Large intestine (tissue), 3 donors: Measurements from ENCODE around the gene KCNS3. TPM values are rescaled to one million over a fixed set of nuclear protein-coding genes. Genes with fewer than 3 reads are reported as not detected.
"Not testable (repeated sequence)": the region's sequence is repeated elsewhere in the genome, so short reads cannot be mapped to it uniquely, and the experiment has no call there.

Experiments
- DNase-seq, 2 donors: peaks; one replicate each; pipeline versions ENCODE4 v3.0.0 to v3.0.0-alpha.2; 2013
- H3K27ac ChIP-seq: one replicate; pipeline ENCODE4 v1.5.1; 2013; ENCODE audit warnings: low read length
- H3K27me3 ChIP-seq: 2 replicates; pipeline ENCODE4 v1.6.1; 2013; ENCODE audit warnings: low read length; ENCODE audit not compliant: control insufficient read depth, insufficient read depth
- H3K36me3 ChIP-seq: 2 replicates; pipeline ENCODE4 v1.6.1; 2013; ENCODE audit warnings: low read length; ENCODE audit not compliant: control insufficient read depth, insufficient read depth
- H3K4me1 ChIP-seq: one replicate; pipeline ENCODE4 v1.6.1; 2013; ENCODE audit warnings: low read length; ENCODE audit not compliant: control insufficient read depth, insufficient read depth
- H3K4me3 ChIP-seq: one replicate; pipeline ENCODE4 v1.5.1; 2013; ENCODE audit warnings: low read length
- H3K9me3 ChIP-seq: one replicate; pipeline ENCODE4 v1.6.1; 2013; ENCODE audit warnings: mild to moderate bottlenecking, low read depth, low read length, moderate library complexity; ENCODE audit not compliant: control insufficient read depth
- WGBS: methylation state at CpG from one replicate; pipeline ENCODE4 v1.1.5; 2013; ENCODE audit warnings: low lambda C conversion rate; ENCODE audit not compliant: insufficient coverage; 5-methylcytosine and 5-hydroxymethylcytosine counted together
- polyA plus RNA-seq: library from polyadenylated mRNA; unstranded; fragments of 120-200 nt; gene quantifications from one replicate; pipeline ENCODE4 v1.2.1, GENCODE V29; 2013

KCNS3 gene
- polyA plus RNA-seq, 1 donor = 7.8 TPM

GRCh38 chr2:17962876-17963275, 84.4 kb downstream of the KCNS3 start:
- WGBS = 29% methylated on average over 1 of the region's 2 CpGs
- Histone ChIP-seq H3K27ac (no peak overlapping the region), H3K4me1 (no peaks in the 10 kb centered on the region), H3K36me3 (no peaks in the 10 kb centered on the region), H3K4me3 (no peak overlapping the region), H3K27me3 (no peaks in the 10 kb centered on the region), H3K9me3 (no peaks in the 10 kb centered on the region)
- no peak for DNase-seq

DNA sequence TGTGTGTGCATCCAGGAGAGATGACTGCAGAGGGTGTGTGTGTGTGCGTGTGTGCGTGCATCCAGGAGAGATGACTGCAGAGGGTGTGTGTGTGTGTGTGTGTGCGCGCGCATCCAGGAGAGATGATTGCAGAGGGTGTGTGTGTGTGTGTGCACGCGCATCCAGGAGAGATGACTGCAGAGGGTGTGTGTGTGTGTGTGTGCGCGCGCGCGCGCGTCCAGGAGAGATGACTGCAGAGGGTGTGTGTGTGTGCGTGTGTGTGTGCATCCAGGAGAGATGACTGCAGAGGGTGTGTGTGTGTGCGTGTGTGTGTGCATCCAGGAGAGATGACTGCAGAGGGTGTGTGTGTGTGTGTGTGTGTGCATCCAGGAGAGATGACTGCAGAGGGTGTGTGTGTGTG, 85.1 kb downstream of the KCNS3 start:
- not testable (repeated sequence) for H3K4me3 ChIP-seq, H3K27me3 ChIP-seq, H3K9me3 ChIP-seq, H3K36me3 ChIP-seq, DNase-seq, H3K4me1 ChIP-seq, H3K27ac ChIP-seq
- no CpG with 5 or more reads among the region's 16 CpGs for WGBS

DNA sequence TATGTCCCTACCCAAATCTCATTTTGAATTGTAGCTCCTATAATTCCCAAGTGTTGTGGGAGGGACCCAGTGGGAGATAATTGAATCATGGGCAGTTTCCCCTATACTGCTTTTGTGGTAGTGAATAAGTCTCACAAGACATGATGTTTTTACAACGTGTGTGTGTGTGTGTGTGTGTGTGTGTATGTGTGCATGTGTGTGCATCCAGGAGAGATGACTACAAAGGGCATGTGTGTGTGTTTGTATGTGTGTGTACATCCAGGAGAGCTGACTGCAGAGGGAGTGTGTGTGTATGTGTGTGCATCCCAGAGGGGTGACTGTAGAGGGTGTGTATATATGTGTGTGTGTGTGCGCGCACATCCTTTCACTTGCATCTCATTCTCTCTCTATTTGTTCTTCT, 86.7 kb downstream of the KCNS3 start:
- H3K9me3 ChIP-seq = no peaks in the 10 kb centered on the region
- H3K4me3 ChIP-seq = no peak overlapping the region
- H3K4me1 ChIP-seq = no peaks in the 10 kb centered on the region
- no peaks in the 10 kb centered on the region for H3K36me3 ChIP-seq
- DNase-seq = no peak
- no peaks in the 10 kb centered on the region for H3K27me3 ChIP-seq
- no peak overlapping the region for H3K27ac ChIP-seq
- no CpG with 5 or more reads among the region's 3 CpGs for WGBS

DNA sequence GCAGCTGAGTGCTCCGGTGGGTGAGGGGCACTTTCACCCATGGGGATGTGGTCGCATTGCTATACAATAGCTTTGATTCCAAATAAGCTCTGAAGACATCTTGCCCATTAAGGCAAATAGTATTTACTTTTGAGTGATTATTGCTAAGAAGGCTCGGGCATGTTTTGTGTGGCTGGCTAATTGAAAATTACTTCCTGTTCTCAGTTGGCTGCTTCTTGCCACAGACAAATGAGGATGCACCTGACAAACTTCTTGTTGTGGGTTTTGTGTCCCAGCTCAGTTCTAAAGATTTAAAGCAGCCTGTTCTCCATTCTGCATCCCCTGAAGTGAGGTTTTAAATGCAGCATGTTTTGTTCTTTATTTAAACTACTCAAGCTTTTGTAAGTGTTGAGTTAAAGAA, 88.3 kb downstream of the KCNS3 start:
- H3K36me3 ChIP-seq = no peaks in the 10 kb centered on the region
- no peak overlapping the region for H3K4me3 ChIP-seq
- DNase-seq = no peak
- no peak overlapping the region for H3K27ac ChIP-seq
- no peaks in the 10 kb centered on the region for H3K4me1 ChIP-seq
- WGBS = 0% methylated on average over 1 of the region's 3 CpGs
- H3K27me3 ChIP-seq = no peaks in the 10 kb centered on the region
- no peaks in the 10 kb centered on the region for H3K9me3 ChIP-seq

DNA sequence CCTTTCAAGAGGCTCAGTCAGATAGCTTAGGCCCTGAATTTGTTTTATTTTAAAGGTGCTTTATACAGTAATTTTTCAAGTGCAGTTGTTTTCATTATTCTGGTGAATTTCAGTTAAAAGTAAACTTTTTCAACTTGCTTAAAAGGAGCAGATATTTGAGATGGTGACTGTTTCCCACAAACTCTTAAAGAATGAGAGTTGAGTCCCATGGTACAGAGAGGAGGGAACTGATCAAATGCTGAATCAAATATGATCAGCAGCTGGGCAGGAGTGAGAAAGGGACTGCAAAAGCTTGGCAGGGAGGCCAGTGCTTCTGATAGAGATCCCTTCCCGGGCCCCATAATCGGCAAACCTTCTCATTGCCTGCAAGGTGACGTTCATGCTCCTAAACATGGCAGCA, 91.2 kb downstream of the KCNS3 start:
- no peak overlapping the region for H3K27ac ChIP-seq
- no peaks in the 10 kb centered on the region for H3K27me3 ChIP-seq
- 100% methylated on average over 1 of the region's 3 CpGs for WGBS
- H3K9me3 ChIP-seq = no peaks in the 10 kb centered on the region
- no peak for DNase-seq
- no peaks in the 10 kb centered on the region for H3K36me3 ChIP-seq
- no peak overlapping the region for H3K4me3 ChIP-seq
- H3K4me1 ChIP-seq = no peaks in the 10 kb centered on the region

- Histone ChIP-seq H3K36me3 (no peaks in the 10 kb centered on the region), H3K27me3 (no peaks in the 10 kb centered on the region), H3K9me3 (no peaks in the 10 kb centered on the region), H3K27ac (no peak overlapping the region), H3K4me1 (no peaks in the 10 kb centered on the region), H3K4me3 (no peak overlapping the region)
- no peak for DNase-seq
- WGBS = 84% methylated on average over 3 of the region's 3 CpGs
Measured at GRCh38 chr2:17971531-17972125, 93.2 kb downstream of the KCNS3 start.

DNA sequence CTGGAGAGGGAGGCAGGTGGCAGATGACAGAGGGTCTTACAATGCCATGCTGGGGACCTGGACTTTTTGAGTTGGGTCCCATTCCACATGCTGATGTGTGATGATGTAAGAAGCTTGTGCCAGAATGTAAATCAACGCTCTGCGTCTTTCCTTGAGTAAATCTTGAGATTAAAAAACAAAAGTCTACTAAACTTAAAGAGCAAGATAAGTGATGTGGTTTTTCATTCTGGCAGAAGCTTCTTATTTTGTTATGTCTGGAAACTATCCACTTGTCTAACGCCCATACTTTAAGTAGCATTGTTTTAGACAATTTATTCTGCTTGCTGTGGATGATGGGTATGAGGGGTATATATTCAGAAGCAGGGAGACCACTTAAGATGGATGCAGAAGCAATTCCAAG, 94.5 kb downstream of the KCNS3 start:
- H3K27ac ChIP-seq = no peak overlapping the region
- DNase-seq = no peak
- no peak overlapping the region for H3K4me3 ChIP-seq
- no peaks in the 10 kb centered on the region for H3K4me1 ChIP-seq
- no peaks in the 10 kb centered on the region for H3K9me3 ChIP-seq
- WGBS = 63% methylated on average over 2 of the region's 3 CpGs
- no peaks in the 10 kb centered on the region for H3K36me3 ChIP-seq
- H3K27me3 ChIP-seq = no peaks in the 10 kb centered on the region

DNA sequence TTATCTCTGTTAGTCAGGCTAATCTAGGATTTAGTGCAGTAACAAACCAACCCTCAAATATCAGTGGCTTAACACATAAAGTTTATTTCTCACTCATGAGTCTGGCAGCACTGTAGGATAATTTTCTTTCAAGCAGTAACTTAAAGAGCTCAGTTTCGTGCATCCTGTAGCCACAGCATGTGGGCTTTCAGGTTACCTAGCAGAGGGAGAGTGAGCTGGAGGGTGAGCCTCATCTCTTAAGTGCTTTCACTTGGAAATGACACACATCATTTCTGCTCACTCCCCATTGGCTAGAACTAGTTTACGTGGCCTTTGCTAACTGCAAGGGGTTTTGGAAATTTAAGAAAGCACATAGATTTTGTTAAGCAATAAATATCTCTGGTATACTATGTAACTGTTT, 96.9 kb downstream of the KCNS3 start:
- WGBS = 100% methylated on average over 1 of the region's 2 CpGs
- no peaks in the 10 kb centered on the region for H3K27me3 ChIP-seq
- H3K36me3 ChIP-seq = no peaks in the 10 kb centered on the region
- no peaks in the 10 kb centered on the region for H3K4me1 ChIP-seq
- no peak for DNase-seq
- no peak overlapping the region for H3K4me3 ChIP-seq
- H3K9me3 ChIP-seq = no peaks in the 10 kb centered on the region
- no peak overlapping the region for H3K27ac ChIP-seq

DNA sequence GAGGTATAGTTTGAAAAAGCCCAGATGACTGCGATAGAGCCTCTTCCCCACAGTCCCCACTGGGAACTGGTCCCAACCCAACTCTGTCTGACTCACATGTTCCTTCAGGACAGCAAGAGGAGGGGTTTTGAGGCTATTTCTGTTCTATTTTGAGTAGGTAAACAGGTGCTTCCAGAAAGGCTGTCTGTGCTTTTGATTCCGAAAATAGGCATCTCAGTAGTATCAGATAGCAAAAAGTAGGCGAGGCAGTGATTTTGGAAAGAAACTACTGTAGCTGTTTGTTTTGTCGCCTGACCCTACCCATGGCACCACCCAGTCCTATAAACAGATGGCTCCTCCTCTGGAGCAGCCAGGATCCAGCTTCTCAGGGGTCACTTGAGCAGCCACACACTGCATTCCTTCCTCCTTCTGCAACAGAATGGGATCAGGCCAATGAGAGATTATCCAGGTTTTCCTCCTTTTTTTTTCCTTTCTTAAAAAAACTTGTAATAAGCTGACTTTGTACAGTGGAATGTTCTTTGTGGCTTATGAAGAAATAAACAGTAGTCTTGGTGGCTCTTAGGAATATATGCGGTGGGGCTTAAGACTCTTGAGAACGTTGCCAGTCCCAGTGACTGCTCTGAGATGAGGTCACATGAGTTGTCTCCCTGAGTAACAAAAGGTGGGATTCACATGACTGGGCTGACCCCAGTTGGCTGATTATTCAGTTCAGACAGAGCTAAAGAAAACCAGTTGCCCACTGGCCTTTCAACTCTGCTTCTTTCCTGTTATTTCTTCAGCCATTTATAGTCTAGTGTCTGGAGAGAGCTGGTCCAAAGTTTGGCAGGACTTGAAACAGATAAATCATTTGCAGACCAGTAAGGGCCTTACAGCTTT, 98.6 kb downstream of the KCNS3 start:
- Histone ChIP-seq H3K4me3 (no peak overlapping the region), H3K27me3 (no peaks in the 10 kb centered on the region), H3K4me1 (no peaks in the 10 kb centered on the region), H3K27ac (no peak overlapping the region), H3K36me3 (no peaks in the 10 kb centered on the region), H3K9me3 (no peaks in the 10 kb centered on the region)
- DNase-seq = no peak
- WGBS = no CpG with 5 or more reads among the region's 6 CpGs

DNA sequence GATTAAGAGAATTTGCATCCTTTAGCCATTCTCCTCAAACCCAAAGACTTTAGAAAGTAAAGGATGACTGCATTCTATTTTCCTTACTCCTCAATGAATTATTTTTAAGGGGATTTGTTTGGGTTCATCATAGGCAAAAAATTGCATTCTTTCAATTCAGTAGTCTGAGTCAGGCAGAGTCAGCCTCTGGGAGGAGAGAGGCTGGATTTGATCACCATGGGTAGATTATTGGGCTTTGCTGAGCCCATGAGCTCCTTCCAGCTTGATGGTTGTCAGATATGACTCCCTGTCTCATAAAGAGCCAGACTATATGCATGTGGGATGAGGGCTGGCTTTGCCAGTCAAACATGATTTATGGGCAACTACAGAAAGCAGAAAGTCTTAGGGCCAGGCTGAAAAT, 101.2 kb downstream of the KCNS3 start:
- H3K27me3 ChIP-seq = no peaks in the 10 kb centered on the region
- H3K36me3 ChIP-seq = no peaks in the 10 kb centered on the region
- no peaks in the 10 kb centered on the region for H3K9me3 ChIP-seq
- DNase-seq = no peak
- H3K4me1 ChIP-seq = no peaks in the 10 kb centered on the region
- H3K27ac ChIP-seq = no peak overlapping the region
- no peak overlapping the region for H3K4me3 ChIP-seq

GRCh38 chr2:17981936-17982335, 103.5 kb downstream of the KCNS3 start:
- no peaks in the 10 kb centered on the region for H3K27me3 ChIP-seq
- WGBS = 80% methylated on average over 2 of the region's 3 CpGs
- H3K36me3 ChIP-seq = no peaks in the 10 kb centered on the region
- DNase-seq = no peak
- no peaks in the 10 kb centered on the region for H3K4me1 ChIP-seq
- no peak overlapping the region for H3K4me3 ChIP-seq
- no peaks in the 10 kb centered on the region for H3K9me3 ChIP-seq
- H3K27ac ChIP-seq = no peak overlapping the region
